Transverse colon (tissue), 4 donors: ENCODE measurements around the gene EME2. TPM values are rescaled to one million over a fixed set of nuclear protein-coding genes. Genes with fewer than 3 reads are reported as not detected.
A peak's percentile ranks its signal among the peaks of the same experiment; 100 is the strongest.

Source experiments
- DNase-seq: peaks from one replicate; pipeline ENCODE4 v3.0.0-alpha.2; 2019
- H3K27ac ChIP-seq, 4 donors: fragments of 200-600 bp; sonication (generic); 2 replicates each; pipeline ENCODE4 v1.5.1; 2016 to 2018; ENCODE audit warnings: inconsistent platforms in 4 of 4
- H3K27me3 ChIP-seq: fragments of 200-600 bp; sonication (generic); 2 replicates; pipeline ENCODE4 v1.5.1; 2017; ENCODE audit warnings: inconsistent platforms
- H3K36me3 ChIP-seq, 4 donors: fragments of 200-600 bp; sonication (generic); 2 replicates each; pipeline ENCODE4 v1.5.1; 2017 to 2019; ENCODE audit warnings: inconsistent platforms in 4 of 4
- H3K4me1 ChIP-seq, 4 donors: fragments of 200-600 bp; sonication (generic); 2 replicates each; pipeline ENCODE4 v1.5.1; 2017 to 2020; ENCODE audit warnings: inconsistent platforms in 4 of 4
- H3K4me3 ChIP-seq, 4 donors: fragments of 200-600 bp; sonication (generic); 1 replicate in 1 of 4; 2 replicates in 3 of 4; pipeline versions ENCODE4 v1.5.1 to v1.6.1; 2017 to 2019; ENCODE audit warnings: inconsistent platforms in 4 of 4
- H3K9me3 ChIP-seq, 2 donors: fragments of 200-600 bp; sonication (generic); 2 replicates each; pipeline ENCODE4 v1.5.1; 2017 to 2019; ENCODE audit warnings: inconsistent platforms in 2 of 2
- CTCF ChIP-seq, 5 experiments: fragments of 200-600 bp in 3 of 5; fragments of 450-650 bp in 2 of 5; sonication (generic) in 3 of 5; IDR thresholded peaks; 1 replicate in 2 of 5; 2 replicates in 3 of 5; pipeline ENCODE4 v1.5.1; 2016 to 2017; ENCODE audit warnings: antibody characterized with exemption in 5 of 5, inconsistent platforms in 3 of 5, mild to moderate bottlenecking in 2 of 5, moderate library complexity in 1 of 5
- EP300 ChIP-seq: sonication (generic); formaldehyde crosslinking; IDR thresholded peaks from one replicate; pipeline ENCODE4 v1.6.1; 2017; ENCODE audit warnings: antibody characterized with exemption, low read depth
- POLR2A ChIP-seq: fragments of 450-650 bp; IDR thresholded peaks from one replicate; pipeline ENCODE4 v1.6.1; 2016; ENCODE audit warnings: antibody characterized with exemption, mild to moderate bottlenecking, moderate library complexity
- POLR2AphosphoS5 ChIP-seq, 3 donors: sonication (generic); formaldehyde crosslinking; IDR thresholded peaks; one replicate each; pipeline ENCODE4 v1.6.1; 2016; ENCODE audit warnings: antibody characterized with exemption in 3 of 3
- WGBS, 2 donors: methylation state at CpG; one replicate each; pipeline ENCODE4 v1.1.5; 2018; ENCODE audit warnings: low coverage in 1 of 2; 5-methylcytosine and 5-hydroxymethylcytosine counted together
- in situ Hi-C, 4 donors: fragments of 200-750 bp; cut with MboI; loops; one replicate each; pipeline versions ENCODE4 v1.15.0 to v1.15.1; 2017; ENCODE audit warnings: low sequenced_read_pairs in 3 of 4, low pct_ligation_motif_present in 1 of 4, low pct_unique_long_range_greater_than_20kb in 1 of 4
- intact Hi-C: fragments of 100-400 bp; cut with DNase I; formaldehyde crosslinking; loops from one replicate; pipeline ENCODE4 v1.15.1; 2023; ENCODE audit warnings: low total_unique reads
- total RNA-seq, 4 donors: library from RNA; depleted of rRNA; stranded (reverse); fragments of >200 nt; gene quantifications; one replicate each; pipeline ENCODE4 v1.1.0, GENCODE V29; 2016

EME2 gene
- total RNA-seq, 4 donors from 2014 or later = 23.6 to 173 (median 45.4) TPM

- H3K27me3 ChIP-seq = no peaks in the 10 kb centered on the region
These were observed 4.4 kb upstream of the EME2 start for GRCh38 chr16:1768061-1768766.

GRCh38 chr16:1768767-1769401, 3.7 kb upstream of the EME2 start:
- Histone ChIP-seq H3K4me3 (no peak overlapping the region), H3K27ac (peak overlapping the region in 1 of 4 donors; percentile 95), H3K27me3 (no peaks in the 10 kb centered on the region), H3K9me3 (no peaks in the 10 kb centered on the region), H3K4me1 (peaks cover 6 to 32% (median 22%) of the 10 kb centered on the region in 4 donors), H3K36me3 (peaks cover 0 to 7% (median 0%) of the 10 kb centered on the region in 4 donors)
- WGBS, 2 donors = 82% methylated on average over 24 of the region's 26 CpGs; no CpG with 5 or more reads in 1 of the 2 donors
- in situ Hi-C loops (no loop called here), intact Hi-C loops (no loop called here)
- DNase-seq = no peak
- TF ChIP-seq CTCF (IDR thresholded peaks at IDR 0.05) (no peak), POLR2A (no peak), POLR2AphosphoS5 (IDR thresholded peaks at IDR 0.05) (no peak), EP300 (no peak)

More at GRCh38 chr16:1768061-1768766, 4.4 kb upstream of the EME2 start:
- H3K9me3 ChIP-seq = no peaks in the 10 kb centered on the region
- TF ChIP-seq POLR2AphosphoS5 (IDR thresholded peaks at IDR 0.05) (no peak), CTCF (IDR thresholded peaks at IDR 0.05) (no peak), POLR2A (no peak), EP300 (no peak)
- peaks cover 6 to 27% (median 19%) of the 10 kb centered on the region in 4 donors for H3K4me1 ChIP-seq
- no peak overlapping the region for H3K27ac ChIP-seq
- intact Hi-C loops = no loop called here
- DNase-seq = no peak
- peaks cover 0 to 7% (median 0%) of the 10 kb centered on the region in 4 donors for H3K36me3 ChIP-seq
- WGBS, 2 donors = 91% methylated on average over 40 of the region's 41 CpGs; no CpG with 5 or more reads in 1 of the 2 donors
- H3K4me3 ChIP-seq = no peak overlapping the region
- in situ Hi-C loops = no loop called here

- H3K9me3 ChIP-seq = no peaks in the 10 kb centered on the region
- H3K4me3 ChIP-seq = peak overlapping the region in 2 of 4 donors; percentile 91 to 94
- 50 to 71% methylated on average over 2 to 22 of the region's 27 CpGs for WGBS, 2 donors
- peaks cover 0 to 7% (median 0%) of the 10 kb centered on the region in 4 donors for H3K36me3 ChIP-seq
- intact Hi-C loops (no loop called here), in situ Hi-C loops (no loop called here)
- no peak for TF ChIP-seq CTCF (IDR thresholded peaks at IDR 0.05)
- TF ChIP-seq POLR2AphosphoS5 (IDR thresholded peaks at IDR 0.05) = no peak
- TF ChIP-seq EP300 = no peak
- no peak for TF ChIP-seq POLR2A
- H3K27me3 ChIP-seq = no peaks in the 10 kb centered on the region
- no peak for DNase-seq
- peak overlapping the region; percentile 95 to 97 (median 96) for H3K27ac ChIP-seq
- peaks cover 14 to 40% (median 30%) of the 10 kb centered on the region in 4 donors for H3K4me1 ChIP-seq
These were observed 3.0 kb upstream of the EME2 start for GRCh38 chr16:1769402-1770300.
